Right hindlimb (tissue), 1 donor: Measurements from ENCODE around the gene BSDC1.

Experiments used
- DNase-seq: peaks from one replicate; pipeline ENCODE4 v3.0.0-alpha.2; 2018

The BSDC1 gene

GRCh38 chr1:32335535-32335789 lies 58.8 kb downstream of the BSDC1 start:
- no peak for DNase-seq

- DNase-seq = peak; percentile 68
Measured at GRCh38 chr1:32334864-32335534, 59.2 kb downstream of the BSDC1 start.

GRCh38 chr1:32334274-32334861 lies 59.9 kb downstream of the BSDC1 start:
- no peak for DNase-seq

- DNase-seq = no peak
Measured at GRCh38 chr1:32333251-32333963, 60.8 kb downstream of the BSDC1 start.

- DNase-seq = no peak
Measured at GRCh38 chr1:32332290-32333079, 61.8 kb downstream of the BSDC1 start.

- no peak for DNase-seq
Measured at GRCh38 chr1:32331549-32331948, 62.7 kb downstream of the BSDC1 start.

GRCh38 chr1:32330558-32331151 lies 63.6 kb downstream of the BSDC1 start:
- DNase-seq = no peak

- DNase-seq = no peak
Measured at GRCh38 chr1:32329931-32330466, 64.2 kb downstream of the BSDC1 start.

GRCh38 chr1:32327204-32327603 lies 67.0 kb downstream of the BSDC1 start:
- DNase-seq = no peak

- DNase-seq = no peak
Measured at GRCh38 chr1:32321712-32322291, 72.4 kb downstream of the BSDC1 start.

- no peak for DNase-seq
Measured at GRCh38 chr1:32318127-32318869, 75.9 kb downstream of the BSDC1 start.

- no peak for DNase-seq
Measured at GRCh38 chr1:32316903-32317277, 77.4 kb downstream of the BSDC1 start.
